Measurements from ENCODE around the gene TGFBR2.
"Not testable (repeated sequence)": the region's sequence is repeated elsewhere in the genome, so short reads cannot be mapped to it uniquely, and the experiment has no call there.

Gene TGFBR2

DNA sequence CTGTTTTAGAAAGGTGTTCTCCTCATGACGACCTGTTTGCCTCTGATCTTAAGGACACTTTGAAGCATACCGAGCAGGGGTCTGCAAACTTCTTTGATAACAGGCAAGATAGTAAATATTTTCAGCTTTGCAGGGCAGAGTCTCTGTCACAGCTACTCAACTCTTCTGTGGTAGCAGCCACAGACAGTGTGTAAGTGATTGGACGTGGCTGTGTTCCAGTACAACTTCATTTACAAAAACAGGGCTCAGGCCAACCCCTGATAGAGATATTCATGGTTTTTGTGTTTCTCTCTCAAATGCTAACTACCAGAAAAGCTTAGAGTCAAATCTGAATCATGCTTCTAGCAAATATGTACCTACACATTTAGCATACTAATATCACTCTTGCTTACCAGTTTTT lies 51.5 kb downstream of the TGFBR2 start:
- no peak for DNase-seq (ENCODE audit: low read depth in 2 of 2)

DNA sequence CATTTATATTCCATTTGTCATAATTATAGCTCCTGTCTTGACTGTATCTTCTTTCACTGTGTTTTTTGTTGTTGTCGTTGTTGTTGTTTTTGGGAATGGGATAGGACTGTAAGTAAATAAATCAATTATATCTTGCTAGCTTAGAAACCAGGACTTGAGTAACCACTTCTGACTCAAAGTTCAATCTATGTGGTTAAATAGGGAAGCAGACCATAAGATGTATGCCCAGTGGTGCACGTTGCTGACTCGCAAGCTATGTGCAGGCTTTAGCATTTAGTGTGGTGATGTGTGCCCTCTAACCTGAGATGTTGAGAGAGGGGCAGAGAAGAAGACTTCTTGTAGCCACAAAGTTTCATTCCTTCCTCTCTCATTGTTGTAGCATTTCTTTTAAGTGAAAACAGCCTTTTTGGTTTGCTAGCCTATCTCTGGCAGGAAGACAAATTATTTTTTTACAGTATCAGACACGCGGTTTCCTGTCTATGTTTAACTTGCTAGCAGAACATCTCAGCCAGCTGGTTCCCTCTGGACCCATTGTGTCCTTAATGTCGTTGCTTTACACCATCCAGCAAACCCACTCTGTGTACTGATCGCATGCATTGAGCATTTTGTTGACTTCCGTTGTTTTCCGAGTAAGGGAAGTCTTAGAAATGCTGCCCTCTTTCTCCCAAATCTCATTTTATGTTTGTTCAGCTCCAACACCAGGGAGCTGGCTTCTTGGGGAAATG lies 52.1 kb downstream of the TGFBR2 start:
- no peak for DNase-seq (ENCODE audit: low read depth in 2 of 2)

GRCh38 chr3:30659270-30660130 lies 53.1 kb downstream of the TGFBR2 start:
- DNase-seq (ENCODE audit: low read depth in 2 of 2) = no peak

DNA sequence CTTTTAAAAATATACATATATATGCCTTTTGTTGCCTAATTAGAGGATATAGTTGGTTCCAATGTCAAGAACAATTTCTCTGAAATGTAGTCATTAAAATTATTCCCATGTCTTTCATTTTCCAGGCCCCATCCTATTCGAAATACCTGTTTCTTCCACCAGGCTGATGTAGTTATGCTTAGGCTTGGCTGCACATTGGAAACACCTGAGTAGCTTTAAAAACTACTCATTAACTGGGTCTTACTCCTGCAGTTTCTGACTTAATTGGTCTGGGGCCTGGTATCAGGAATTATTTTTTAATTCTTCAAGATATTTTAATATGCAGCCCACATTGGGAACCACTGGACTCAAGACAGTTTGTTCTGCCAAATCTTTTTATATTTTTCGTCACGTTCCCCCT lies 53.7 kb downstream of the TGFBR2 start:
- no peak for DNase-seq (ENCODE audit: low read depth in 2 of 2)

DNA sequence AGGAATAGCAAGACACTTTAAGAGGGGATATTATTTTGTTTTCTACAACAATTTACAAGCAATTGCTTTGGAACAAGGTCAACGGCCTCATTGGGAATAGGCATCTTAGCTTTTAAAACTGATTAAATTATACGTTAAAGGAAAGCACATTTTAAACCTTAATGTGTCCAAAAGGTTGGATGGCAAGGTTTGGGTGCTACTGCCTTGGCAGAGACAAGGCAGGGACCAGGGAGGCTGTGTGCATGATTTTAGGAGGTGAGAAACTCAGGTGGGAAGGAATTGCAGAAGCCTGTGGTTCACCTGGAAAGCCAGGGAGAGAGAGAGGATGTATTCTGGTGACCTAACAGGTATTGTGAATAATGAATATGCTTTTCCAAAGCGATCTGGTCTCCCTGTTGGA lies 54.3 kb downstream of the TGFBR2 start:
- no peak for DNase-seq (ENCODE audit: low read depth in 2 of 2)

DNA sequence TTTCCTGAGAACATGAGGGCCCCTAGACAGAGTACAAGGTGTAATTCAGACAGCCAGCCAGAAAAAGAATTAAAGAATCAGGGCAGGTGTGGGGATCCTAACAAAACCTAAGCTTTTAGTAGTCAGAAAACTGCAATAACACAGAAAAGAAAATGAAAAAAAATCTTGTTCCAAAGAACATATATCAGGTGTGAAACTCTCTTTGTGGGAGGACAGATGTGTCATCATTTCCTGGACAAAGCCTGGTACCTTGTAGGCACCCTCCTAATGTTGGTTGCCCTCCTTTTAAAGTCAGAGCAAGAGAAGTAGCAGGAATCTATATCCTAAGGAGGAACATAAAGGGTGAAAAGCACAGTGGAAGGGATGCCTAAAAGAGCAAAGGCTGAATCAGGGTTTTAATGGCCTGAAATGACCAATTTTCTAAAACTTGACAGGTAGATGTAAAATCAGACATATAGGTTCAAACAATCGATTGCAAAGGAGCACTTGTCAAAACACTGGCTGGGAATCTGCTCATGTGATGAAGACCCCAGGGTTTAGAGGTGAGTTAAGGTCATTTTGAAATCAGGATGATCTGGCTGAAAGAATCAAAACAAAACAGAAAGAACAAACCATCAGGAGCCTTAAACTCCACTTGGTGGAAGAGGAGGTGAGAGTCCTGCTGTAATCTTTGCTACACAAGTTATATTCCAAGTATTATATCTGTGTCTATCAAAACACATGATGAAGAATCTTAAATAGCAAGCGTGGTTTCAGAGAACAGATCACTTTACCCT lies 54.9 kb downstream of the TGFBR2 start:
- no peak for DNase-seq (ENCODE audit: low read depth in 2 of 2)

GRCh38 chr3:30662836-30663235 lies 56.4 kb downstream of the TGFBR2 start:
- DNase-seq (ENCODE audit: low read depth in 2 of 2) = no peak

DNA sequence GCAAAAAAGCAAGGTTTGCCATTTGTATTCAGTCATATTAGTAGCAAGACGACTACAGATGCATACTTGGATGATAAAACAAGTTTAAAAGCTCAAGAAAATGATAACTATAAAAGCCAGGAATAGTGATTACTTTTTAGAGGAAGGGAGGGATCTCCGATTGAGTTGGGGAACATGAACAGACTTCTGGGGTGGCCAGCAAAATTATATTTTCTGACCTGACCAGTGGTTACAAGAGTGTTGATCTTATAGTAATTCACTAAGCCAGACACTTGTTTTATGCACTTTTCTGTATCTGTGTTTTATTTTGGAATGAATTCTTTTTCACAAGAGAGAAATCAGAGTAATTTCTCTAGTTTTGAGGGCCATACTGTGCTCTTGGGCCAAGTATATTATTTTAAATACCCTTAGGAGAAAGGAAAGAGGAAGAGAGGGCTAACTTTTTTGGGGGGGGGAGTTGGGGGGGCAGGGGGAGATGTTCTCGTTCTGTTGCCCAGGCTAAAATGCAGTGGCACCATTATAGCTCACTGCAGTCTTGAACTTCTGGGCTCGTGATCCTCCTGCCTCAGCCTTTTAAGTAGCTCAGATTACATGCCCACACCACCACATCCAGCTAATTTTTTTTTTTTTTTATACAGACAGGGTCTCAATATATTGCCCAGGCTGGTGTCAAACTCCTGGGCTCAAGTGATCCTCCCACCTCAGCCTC lies 57.3 kb downstream of the TGFBR2 start:
- DNase-seq (ENCODE audit: low read depth in 2 of 2) = no peak

GRCh38 chr3:30664459-30664858 lies 58.1 kb downstream of the TGFBR2 start:
- DNase-seq (ENCODE audit: low read depth in 2 of 2) = no peak

DNA sequence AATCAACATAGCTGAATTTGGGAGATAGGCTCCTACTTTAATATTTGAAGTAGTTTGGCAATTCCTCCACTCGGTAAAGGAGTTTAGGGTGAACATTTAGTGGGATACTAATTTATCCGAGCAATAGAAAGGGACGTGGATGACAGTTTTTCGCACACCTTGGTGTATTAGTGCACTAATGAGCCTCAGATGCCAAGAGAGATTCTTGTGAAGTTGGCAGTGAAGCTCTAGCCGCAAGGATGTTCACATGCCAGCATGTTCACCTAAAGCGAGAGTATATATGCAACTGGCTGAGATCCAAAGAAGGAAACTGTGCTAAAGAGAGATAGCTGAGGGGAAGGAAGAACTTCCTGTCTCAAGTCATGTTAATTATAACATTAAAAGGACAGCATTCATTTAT lies 58.5 kb downstream of the TGFBR2 start:
- DNase-seq (ENCODE audit: low read depth in 2 of 2) = no peak

DNA sequence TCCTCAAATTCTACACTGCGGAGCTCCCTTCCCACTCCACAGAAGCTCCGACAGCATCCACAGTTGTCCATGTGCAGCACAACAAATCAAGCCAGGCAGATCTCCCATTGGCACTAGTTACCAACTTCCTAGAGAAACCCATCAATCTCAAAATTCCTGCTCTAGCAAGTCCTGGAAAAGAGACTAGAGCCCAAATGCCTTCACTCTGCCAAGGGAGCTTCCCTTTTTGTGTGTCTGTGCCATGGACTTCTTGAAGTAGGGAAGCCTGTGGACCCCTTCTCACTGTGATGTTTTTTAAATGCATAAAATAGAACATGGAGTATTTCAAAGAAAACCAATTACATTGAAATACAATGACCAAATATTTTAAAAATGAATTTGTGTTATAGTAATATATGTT lies 59.1 kb downstream of the TGFBR2 start:
- no peak for DNase-seq (ENCODE audit: low read depth in 2 of 2)

DNA sequence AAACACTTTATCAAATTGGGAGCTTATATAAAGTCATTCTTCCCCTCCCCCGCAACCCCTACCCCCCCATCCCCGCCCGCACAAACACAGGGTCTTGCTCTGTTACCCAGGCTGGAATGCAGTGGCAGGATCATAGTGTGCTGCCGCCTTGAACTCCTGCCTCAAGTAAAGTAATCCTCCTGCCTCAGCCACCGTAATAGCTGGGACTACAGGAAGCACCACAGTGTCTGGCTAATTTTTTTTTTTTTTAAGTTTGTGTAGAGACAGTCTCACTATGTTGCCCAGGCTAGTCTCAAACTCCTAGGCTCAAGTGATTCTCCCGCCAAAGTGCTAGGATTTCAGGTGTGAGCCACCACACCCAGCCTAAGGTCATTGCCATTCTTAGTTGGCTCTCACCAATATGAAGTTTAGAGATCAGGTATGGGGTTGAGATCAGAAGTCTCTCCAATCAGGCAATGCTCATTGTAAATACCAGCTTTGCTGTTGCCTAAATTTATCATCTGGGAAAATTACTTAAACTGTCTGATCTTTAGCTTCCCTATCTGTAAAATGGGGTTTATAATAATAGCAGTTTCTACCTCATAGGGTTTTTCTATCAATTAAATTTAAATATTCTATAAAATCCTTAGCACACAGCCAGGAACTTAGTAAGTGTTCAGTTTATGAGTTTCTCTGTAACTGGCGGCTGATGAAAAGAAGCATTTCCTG lies 60.3 kb downstream of the TGFBR2 start:
- DNase-seq (ENCODE audit: low read depth in 2 of 2) = no peak

DNA sequence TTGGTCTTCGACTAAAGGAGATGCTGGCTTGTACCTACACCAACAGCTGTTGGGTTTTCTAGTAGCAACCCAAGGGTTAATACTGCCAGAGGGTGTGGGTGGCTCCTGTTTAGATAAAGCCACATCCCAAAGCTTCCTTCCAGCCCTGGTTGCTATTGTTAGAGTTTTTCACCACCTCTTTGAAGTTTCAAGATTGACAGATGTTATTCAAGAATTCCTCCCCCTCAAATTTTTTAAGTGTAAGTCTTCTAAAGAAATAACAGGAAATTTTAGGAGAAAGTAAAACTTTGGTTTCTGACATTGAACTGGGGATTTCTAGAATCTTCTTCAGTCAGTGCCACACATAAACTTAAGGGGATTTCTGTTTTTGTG lies 60.9 kb downstream of the TGFBR2 start:
- DNase-seq (ENCODE audit: low read depth in 2 of 2) = no peak

GRCh38 chr3:30668051-30668609 lies 61.7 kb downstream of the TGFBR2 start:
- DNase-seq (ENCODE audit: low read depth in 2 of 2) = no peak

- not testable (repeated sequence) for DNase-seq (ENCODE audit: low read depth in 2 of 2)
Observed at GRCh38 chr3:30669360-30669934, 63.0 kb downstream of the TGFBR2 start.

DNA sequence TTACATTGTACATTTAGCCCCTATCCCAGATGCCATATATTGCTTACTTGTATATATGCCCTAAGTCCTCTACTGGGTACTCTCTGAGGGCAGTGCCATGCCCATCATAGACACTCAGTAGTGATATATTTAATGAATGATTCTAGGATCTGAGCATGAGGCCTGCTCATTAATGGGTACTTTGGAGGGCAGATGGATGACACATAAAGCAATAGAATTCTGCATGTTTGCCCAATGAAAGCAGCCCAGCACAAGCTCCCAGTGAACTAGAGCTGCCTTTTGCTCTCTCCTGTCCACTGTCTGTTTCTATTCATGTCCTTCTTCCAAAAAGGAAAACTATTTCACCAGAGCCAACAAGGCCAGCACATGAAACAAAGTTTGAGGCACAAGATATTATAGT lies 63.9 kb downstream of the TGFBR2 start:
- no peak for DNase-seq (ENCODE audit: low read depth in 2 of 2)

- no peak for DNase-seq (ENCODE audit: low read depth in 2 of 2)
Observed at GRCh38 chr3:30671527-30672286, 65.3 kb downstream of the TGFBR2 start.

- no peak for DNase-seq (ENCODE audit: low read depth in 2 of 2)
Observed at GRCh38 chr3:30672287-30672735, 65.9 kb downstream of the TGFBR2 start.

- DNase-seq (ENCODE audit: low read depth in 2 of 2) = no peak
Observed at GRCh38 chr3:30672959-30673358, 66.6 kb downstream of the TGFBR2 start.
